Activated CD4-positive, alpha-beta T cell treated with anti-CD3 and anti-CD28 coated beads, Interleukin-2, amount 50 U/mL, for 48 hours (primary cell): ENCODE measurements around the gene PDZD8.
"Not testable (repeated sequence)": the region's sequence is repeated elsewhere in the genome, so short reads cannot be mapped to it uniquely, and the experiment has no call there.

ENCODE experiments used
- DNase-seq, 2 experiments: peaks; one replicate each; pipeline ENCODE4 v3.0.0-alpha.2; 2020

Gene PDZD8

GRCh38 chr10:117346574-117346973 is 28.7 kb downstream of the PDZD8 start:
- no peak for DNase-seq

- DNase-seq, result no peak
Measured at GRCh38 chr10:117345143-117345542, 30.1 kb downstream of the PDZD8 start.

GRCh38 chr10:117342641-117343040 is 32.6 kb downstream of the PDZD8 start:
- DNase-seq, result no peak

- DNase-seq, result no peak
Measured at GRCh38 chr10:117341061-117341460, 34.2 kb downstream of the PDZD8 start.

- DNase-seq, result no peak
Measured at GRCh38 chr10:117339979-117340378, 35.3 kb downstream of the PDZD8 start.

- no peak for DNase-seq
Measured at GRCh38 chr10:117339578-117339977, 35.7 kb downstream of the PDZD8 start.

- no peak for DNase-seq
Measured at GRCh38 chr10:117334926-117335325, 40.3 kb downstream of the PDZD8 start.

GRCh38 chr10:117334066-117334465 is 41.2 kb downstream of the PDZD8 start:
- no peak for DNase-seq

GRCh38 chr10:117327262-117327661 is 48.0 kb downstream of the PDZD8 start:
- DNase-seq, result no peak

GRCh38 chr10:117324367-117324766 is 50.9 kb downstream of the PDZD8 start:
- no peak for DNase-seq

- no peak for DNase-seq
Measured at GRCh38 chr10:117322260-117322659, 53.0 kb downstream of the PDZD8 start.

GRCh38 chr10:117320050-117320665 is 55.1 kb downstream of the PDZD8 start:
- no peak for DNase-seq

GRCh38 chr10:117318909-117319308 is 56.3 kb downstream of the PDZD8 start:
- no peak for DNase-seq

- no peak for DNase-seq
Measured at GRCh38 chr10:117316701-117317100, 58.5 kb downstream of the PDZD8 start.

- no peak for DNase-seq
Measured at GRCh38 chr10:117313641-117314040, 61.6 kb downstream of the PDZD8 start.

- DNase-seq, result no peak
Measured at GRCh38 chr10:117312430-117312829, 62.8 kb downstream of the PDZD8 start.

GRCh38 chr10:117311261-117311660 is 64.0 kb downstream of the PDZD8 start:
- no peak for DNase-seq

- no peak for DNase-seq
Measured at GRCh38 chr10:117306674-117307073, 68.6 kb downstream of the PDZD8 start.

- not testable (repeated sequence) for DNase-seq
Measured at GRCh38 chr10:117303451-117303850, 71.8 kb downstream of the PDZD8 start.

- DNase-seq, result no peak
Measured at GRCh38 chr10:117300671-117301070, 74.6 kb downstream of the PDZD8 start.

GRCh38 chr10:117299435-117299834 is 75.8 kb downstream of the PDZD8 start:
- no peak for DNase-seq

- no peak for DNase-seq
Measured at GRCh38 chr10:117298219-117298618, 77.0 kb downstream of the PDZD8 start.

- DNase-seq, result no peak
Measured at GRCh38 chr10:117294735-117295134, 80.5 kb downstream of the PDZD8 start.

GRCh38 chr10:117294039-117294645 is 81.1 kb downstream of the PDZD8 start:
- no peak for DNase-seq

GRCh38 chr10:117290872-117291271 is 84.4 kb downstream of the PDZD8 start:
- not testable (repeated sequence) for DNase-seq
